Heart left ventricle (tissue), 13 donors: ENCODE data around the gene ZDHHC14.

Experiments
- CTCF ChIP-seq, 12 donors: fragments of 200-600 bp; sonication (generic) in 4 of 12; IDR thresholded peaks; one replicate each; pipeline versions ENCODE4 v1.5.0 to v1.8.0; 2018 to 2022; ENCODE audit warnings: antibody characterized with exemption in 12 of 12, mild to moderate bottlenecking in 5 of 12
- POLR2A ChIP-seq, 2 donors: fragments of 450-650 bp; IDR thresholded peaks; one replicate each; pipeline ENCODE4 v1.6.1; 2017; ENCODE audit warnings: antibody characterized with exemption in 2 of 2, mild to moderate bottlenecking in 2 of 2, moderate library complexity in 2 of 2
- donor health status: ischemic (EF 13 %, LVEDD 7.1; RV severe dilation, severe dysfunction).
- donor health status: DM: no; HTN: yes; CAD: no.
- donor health status: DM: no; HTN: no; CAD: no.
- donor health status: ischemic (EF 25% LVEDD 6.9; RV normal size, moderate dysfunction).
- donor health status: ischemic (EF 25% LVEDD 5.7; RV mildly dilated, moderate dysfunction).
- donor health status: ischemic (EF 35%, LVEDD 5.7; RV mildly dilated, moderate dysfunction).
- donor health status: nonischemic (EF 11% LVEDD 7.7; RV severe dilation, severe dysfunction).
- donor health status: DM: yes; HTN: yes; CAD: no.
- donor health status: PGD.
- donor health status: ischemic (EF 29% LVEDD 5.4; RV normal size, mild dysfunction).
- donor health status: nonischemic (EF 23%, LVEDD 6.1; RV moderate dilation, normal function).

DNA sequence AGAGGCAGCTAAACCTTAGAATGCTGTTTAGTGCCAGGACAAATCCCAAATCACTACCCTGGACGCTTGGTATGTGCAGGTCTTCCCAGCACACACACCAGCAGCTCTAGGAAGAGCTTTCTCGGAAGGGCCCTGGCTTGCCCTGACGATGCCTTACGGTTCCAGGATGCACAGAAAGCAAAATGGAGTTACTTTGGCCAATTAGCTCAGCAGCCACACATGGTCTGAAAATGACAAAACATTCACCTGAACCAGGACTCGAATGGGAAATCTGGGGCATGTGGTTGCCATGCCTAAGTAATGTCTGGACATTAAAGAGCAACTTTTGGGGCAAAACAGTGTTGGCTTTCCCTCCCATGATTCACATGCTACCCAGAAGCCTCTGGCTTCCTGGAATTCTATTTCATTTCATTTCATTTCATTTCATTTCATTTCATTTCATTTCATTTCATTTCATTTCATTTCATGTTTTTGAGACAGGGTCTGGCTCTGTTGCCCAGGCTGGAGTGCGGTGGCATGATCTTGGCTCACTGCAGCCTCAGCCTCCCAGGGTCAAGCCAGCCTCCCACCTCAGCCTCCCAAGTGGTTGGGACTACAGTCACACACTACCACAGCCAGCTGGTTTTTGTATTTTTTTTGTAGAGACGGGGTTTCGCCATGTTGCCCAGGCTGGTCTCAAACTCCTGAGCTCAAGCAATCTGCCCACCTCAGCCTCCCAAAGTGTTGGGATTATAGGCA, 153.3 kb downstream of the ZDHHC14 start:
- TF ChIP-seq CTCF (IDR thresholded peaks at IDR 0.05) (no peak), POLR2A (IDR thresholded peaks at IDR 0.05) (no peak)
